Stimulated activated CD8-positive, alpha-beta memory T cell treated with anti-CD3 and anti-CD28 coated beads, Interleukin-7, amount 100 ng/mL, for 48 hours (primary cell): Measurements from ENCODE around the gene IL11RA.

Experiments
- DNase-seq, 2 donors: peaks; one replicate each; pipeline ENCODE4 v3.0.0-alpha.2; 2020; ENCODE audit warnings: low read depth in 1 of 2; ENCODE audit errors: extremely low read depth in 1 of 2

IL11RA gene

DNA sequence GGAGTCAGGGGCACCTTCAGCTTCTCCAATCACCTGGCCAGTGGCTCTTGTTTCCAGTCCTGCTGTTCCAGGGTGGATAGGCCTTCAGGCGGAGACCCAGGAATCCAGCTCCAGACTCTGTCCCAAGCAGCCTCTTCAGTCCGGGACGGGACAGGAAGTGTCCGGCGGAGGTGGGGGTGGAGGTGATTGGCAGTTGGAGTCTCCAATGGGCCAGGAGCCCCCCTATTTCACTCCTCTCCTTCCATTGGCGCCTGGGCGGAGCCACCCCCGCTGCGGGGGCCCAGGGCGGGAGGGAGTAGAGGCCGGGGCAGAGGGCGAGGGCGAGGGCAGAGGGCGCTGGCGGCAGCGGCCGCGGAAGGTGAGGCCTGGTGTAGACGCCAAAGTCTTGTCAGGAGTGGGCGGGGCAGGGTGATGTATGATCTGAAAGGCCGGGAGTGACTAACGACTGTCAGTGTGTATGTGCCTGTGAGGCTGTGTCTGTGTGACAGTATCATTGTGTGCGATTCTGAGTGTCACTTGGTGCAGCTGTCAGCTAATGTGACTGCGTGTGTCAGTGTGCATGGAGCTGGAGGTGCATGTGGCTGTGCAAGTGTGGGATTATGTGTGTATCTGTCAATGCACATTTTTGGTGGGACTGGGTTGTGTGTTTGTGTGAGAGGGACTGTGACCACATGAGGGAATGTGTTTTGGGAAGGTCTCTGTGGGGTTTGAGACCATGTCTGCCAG lies at the start of gene IL11RA:
Gene IL11RA, plus strand, starts transcription at position 310 of the 726 bp plus-strand sequence. CDS start 3,033 bp downstream, outside the sequence.
- DNase-seq = peak in 1 of 2 donors; percentile 63

GRCh38 chr9:34603610-34604231 lies 48.3 kb upstream of the IL11RA start:
- DNase-seq = peak; percentile 49 to 52

- no peak for DNase-seq
Measured at GRCh38 chr9:34606190-34606589, 45.8 kb upstream of the IL11RA start.

DNA sequence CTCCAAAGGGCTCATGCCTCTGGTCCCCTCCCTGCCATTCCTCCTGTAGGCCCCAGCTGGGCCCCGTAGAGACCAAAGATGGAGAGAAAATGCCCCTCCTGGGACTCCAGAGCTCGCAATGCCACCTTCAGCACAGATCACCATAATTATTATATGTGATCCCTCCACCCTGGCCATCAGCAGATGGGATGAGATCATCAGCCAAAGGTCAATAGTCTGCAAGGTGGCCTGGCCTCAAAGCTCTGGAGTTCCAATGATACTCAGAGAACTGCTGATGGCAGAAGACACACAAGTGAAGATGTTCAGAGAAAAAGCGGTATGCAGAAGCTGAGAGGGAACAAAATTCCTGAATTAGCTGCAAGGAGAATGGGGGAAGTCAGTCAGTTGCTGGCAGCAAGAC lies 45.1 kb upstream of the IL11RA start:
- DNase-seq = no peak

GRCh38 chr9:34607331-34607730 lies 44.7 kb upstream of the IL11RA start:
- DNase-seq = no peak

- DNase-seq = no peak
Measured at GRCh38 chr9:34610434-34611206, 41.4 kb upstream of the IL11RA start.

GRCh38 chr9:34611251-34611810 lies 40.7 kb upstream of the IL11RA start:
- no peak for DNase-seq

DNA sequence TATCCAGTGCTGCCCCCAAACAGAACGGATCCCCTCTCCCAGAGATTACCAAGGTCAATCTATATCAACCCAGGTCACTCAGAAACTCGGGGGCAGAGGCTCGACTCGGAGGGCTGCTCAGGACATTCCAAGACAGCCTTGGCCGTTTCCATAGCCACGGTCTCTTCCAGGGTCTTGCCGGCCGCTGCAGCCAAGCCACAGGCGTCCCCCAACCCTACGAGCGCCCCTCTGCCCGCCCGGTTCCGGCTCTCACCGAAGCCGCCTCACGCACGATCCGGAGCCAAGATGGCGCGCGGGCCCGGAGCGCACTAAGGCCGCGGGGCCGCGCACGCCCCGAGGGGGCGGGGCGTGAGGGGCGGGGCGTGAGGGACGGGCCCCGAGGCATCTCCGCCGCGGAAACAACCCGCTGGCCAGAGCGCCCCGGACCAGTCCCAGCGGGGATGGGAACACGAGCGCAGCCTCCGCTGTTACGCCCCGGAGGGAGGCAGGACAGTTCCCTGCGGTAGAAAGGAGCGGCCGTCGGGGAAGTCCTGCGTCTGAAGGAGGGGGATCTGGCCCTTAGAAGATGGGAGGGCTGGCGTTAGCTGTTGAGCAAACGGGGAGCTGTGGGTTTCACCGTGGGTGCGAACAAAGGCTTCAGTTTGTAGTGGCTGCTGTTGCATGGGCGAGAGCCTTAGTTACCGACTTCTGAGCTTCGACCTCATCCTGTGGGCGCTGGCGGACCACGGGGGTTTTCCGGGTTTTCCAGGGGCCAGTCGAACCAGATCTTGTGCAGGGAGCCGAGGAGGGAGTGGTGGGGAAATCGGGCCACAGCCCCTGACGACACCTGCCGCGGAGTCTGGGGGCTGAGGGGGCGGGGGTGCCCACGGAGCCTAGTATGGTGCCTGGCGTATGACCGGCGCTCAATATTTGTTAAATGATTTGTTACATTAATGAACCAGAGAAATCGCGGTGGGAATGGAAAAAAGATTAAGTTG lies 39.9 kb upstream of the IL11RA start, which contains the start of gene RPP25L:
Gene RPP25L, minus strand, starts transcription at position 287 of the 977 bp plus-strand sequence. CDS start 801 bp downstream, outside the sequence.
- peak; percentile 73 to 77 for DNase-seq

- peak in 1 of 2 donors; percentile 56 for DNase-seq
Measured at GRCh38 chr9:34612788-34613390, 39.1 kb upstream of the IL11RA start.

GRCh38 chr9:34615132-34615531 lies 36.9 kb upstream of the IL11RA start:
- no peak for DNase-seq

DNA sequence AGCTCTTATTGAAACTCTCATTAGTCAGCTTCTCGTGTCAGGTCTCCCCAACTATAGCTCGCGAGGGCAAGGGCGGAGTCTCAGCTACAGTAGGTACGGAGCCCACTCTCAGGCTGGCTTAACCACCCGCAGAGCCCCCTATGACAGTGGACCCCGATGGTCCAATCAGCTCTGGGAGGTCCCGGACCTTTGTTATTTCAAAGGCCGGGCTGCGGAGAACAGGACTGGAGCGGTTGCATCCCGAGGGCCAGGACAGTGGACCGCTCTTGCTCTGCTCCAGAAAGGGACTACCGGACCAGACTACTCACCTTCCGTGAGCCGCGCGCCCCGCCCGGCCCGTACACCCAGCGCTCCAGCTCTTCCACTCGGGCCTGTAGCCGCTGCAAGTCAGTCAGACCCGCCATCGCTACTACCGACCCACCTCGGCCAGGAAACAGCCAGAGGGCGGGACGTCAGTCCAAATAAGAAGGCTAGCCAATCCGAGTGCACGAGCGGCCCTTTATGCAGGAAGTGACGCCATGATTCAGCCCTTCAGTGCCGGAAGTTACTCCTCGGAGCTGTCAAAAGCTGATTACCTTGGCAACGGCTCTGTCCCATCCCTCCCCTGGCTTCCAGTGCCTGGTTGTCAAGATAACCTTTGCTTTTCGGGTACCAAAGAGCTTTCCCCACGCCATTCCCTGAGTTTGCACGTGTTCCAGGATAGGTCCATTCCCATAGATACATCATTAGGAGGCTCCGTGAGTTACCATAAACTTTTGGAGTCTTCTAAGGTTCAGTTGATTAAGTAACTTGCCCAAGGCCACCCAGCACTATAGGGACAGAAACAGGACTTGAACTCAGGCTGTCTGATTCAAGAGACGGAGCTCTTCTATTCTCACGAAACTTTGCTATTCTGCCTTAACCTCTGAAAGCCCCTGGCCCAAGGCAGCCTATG lies 31.7 kb upstream of the IL11RA start, which contains the start of gene DCTN3:
Gene DCTN3, minus strand, starts transcription at position 435 of the 934 bp plus-strand sequence. Its CDS starts 31 bp downstream, at position 404.
- peak; percentile 62 to 92 for DNase-seq

DNA sequence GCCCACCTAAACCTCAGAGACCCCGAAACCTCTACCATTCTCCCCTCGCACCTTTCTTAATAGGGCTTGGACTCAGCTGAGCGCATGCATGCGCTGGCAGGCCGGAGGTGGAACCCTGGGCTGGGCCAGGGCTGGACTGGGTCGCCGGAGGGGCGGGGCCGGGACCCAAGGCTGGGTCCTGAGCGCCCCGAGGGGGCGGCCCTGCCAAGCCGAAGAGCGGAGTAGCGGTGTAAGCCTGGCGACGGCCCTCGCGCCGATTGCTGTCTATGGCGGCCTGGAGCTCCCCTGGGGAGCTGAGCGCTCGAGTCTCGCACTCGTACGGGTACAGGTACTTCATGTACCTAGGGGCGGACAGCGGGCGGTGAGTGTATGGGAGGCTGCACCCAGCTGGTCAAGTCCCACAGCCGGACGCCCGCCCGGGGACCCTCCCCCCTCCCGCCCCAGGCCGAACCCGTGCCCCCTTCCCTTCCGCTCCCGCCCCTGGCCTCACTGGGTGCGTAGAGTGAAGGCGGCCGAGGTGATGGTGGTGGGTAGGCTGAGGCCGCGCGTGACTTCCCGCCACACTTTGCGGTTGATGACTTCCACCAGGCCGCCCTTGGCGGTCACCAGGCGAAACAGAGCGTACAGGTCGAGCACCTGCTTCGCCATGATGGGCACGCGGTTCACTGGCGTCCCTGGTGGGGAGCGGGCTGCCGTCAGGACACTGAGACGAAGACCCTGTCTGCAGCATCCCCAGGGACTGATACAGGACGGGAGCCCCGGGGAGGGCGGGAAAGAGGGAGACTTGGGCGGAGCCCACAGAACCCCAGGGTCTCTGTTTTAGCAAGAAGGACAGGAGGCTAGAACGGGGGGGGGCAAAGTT lies 28.4 kb upstream of the IL11RA start:
- DNase-seq = no peak

GRCh38 chr9:34624475-34625185 lies 27.4 kb upstream of the IL11RA start:
- no peak for DNase-seq

- DNase-seq = no peak
Measured at GRCh38 chr9:34625186-34625486, 26.8 kb upstream of the IL11RA start.

- no peak for DNase-seq
Measured at GRCh38 chr9:34627716-34628655, 24.0 kb upstream of the IL11RA start.
